ENCODE data around the gene PUS1. TPM values are rescaled to one million over a fixed set of nuclear protein-coding genes. Genes with fewer than 3 reads are reported as not detected.

Gene PUS1
- polyA plus RNA-seq, 1 donor from 2014 or later: 14.3 TPM

- Histone ChIP-seq H3K4me2 (ENCODE audit: low read length) (no peak overlapping the region), H3K9ac (ENCODE audit: low read length) (no peak overlapping the region), H3K27ac (ENCODE audit: low read length) (no peak overlapping the region), H4K20me1 (ENCODE audit: insufficient read depth) (no peaks in the 10 kb centered on the region), H3K27me3 (ENCODE audit: insufficient read depth, low read depth, low read length) (no peaks in the 10 kb centered on the region), H3K9me2 (ENCODE audit: insufficient read depth, low read length) (no peaks in the 10 kb centered on the region), H3K36me3 (ENCODE audit: insufficient read depth, low read length) (no peaks in the 10 kb centered on the region), H3F3A (ENCODE audit: insufficient read depth, low read length, poor library complexity, severe bottlenecking) (no peaks in the 10 kb centered on the region), H2AFZ (ENCODE audit: low read depth, low read length) (no peak overlapping the region), H3K79me2 (replicated peaks; ENCODE audit: insufficient read depth, low read length) (no peaks in the 10 kb centered on the region), H3K4me3 (ENCODE audit: low read length) (no peak overlapping the region), H3K9me3 (ENCODE audit: low read length) (no peaks in the 10 kb centered on the region)
- TF ChIP-seq TAF1 (IDR thresholded peaks at IDR 0.05; ENCODE audit: low read depth) (no peak), EZH2 (IDR thresholded peaks at IDR 0.05; ENCODE audit: borderline replicate concordance, insufficient read depth, low read length, poor library complexity, severe bottlenecking) (no peak), EP300 (conservative IDR thresholded peaks at IDR 0.05; ENCODE audit: poor library complexity, severe bottlenecking) (no peak), MXI1 (conservative IDR thresholded peaks at IDR 0.05; ENCODE audit: poor library complexity, severe bottlenecking) (no peak), REST (IDR thresholded peaks at IDR 0.05; ENCODE audit: borderline replicate concordance) (no peak), CTCF (IDR thresholded peaks at IDR 0.05; ENCODE audit: poor library complexity, severe bottlenecking) (no peak), POLR2AphosphoS5 (IDR thresholded peaks at IDR 0.05) (no peak), SMC3 (conservative IDR thresholded peaks at IDR 0.05; ENCODE audit: poor library complexity) (no peak), RAD21 (conservative IDR thresholded peaks at IDR 0.05) (no peak)
These were observed 10.6 kb upstream of the PUS1 start for GRCh38 chr12:131918311-131919050.

- Histone ChIP-seq H3F3A (ENCODE audit: insufficient read depth, low read length, poor library complexity, severe bottlenecking) (no peaks in the 10 kb centered on the region), H3K27ac (ENCODE audit: low read length) (no peak overlapping the region), H2AFZ (ENCODE audit: low read depth, low read length) (no peak overlapping the region), H3K36me3 (ENCODE audit: insufficient read depth, low read length) (no peaks in the 10 kb centered on the region), H3K4me2 (ENCODE audit: low read length) (no peak overlapping the region), H4K20me1 (ENCODE audit: insufficient read depth) (no peaks in the 10 kb centered on the region), H3K9me3 (ENCODE audit: low read length) (no peaks in the 10 kb centered on the region), H3K27me3 (ENCODE audit: insufficient read depth, low read depth, low read length) (no peaks in the 10 kb centered on the region), H3K9ac (ENCODE audit: low read length) (no peak overlapping the region), H3K4me3 (ENCODE audit: low read length) (no peak overlapping the region), H3K79me2 (replicated peaks; ENCODE audit: insufficient read depth, low read length) (no peaks in the 10 kb centered on the region), H3K9me2 (ENCODE audit: insufficient read depth, low read length) (no peaks in the 10 kb centered on the region)
- no peak for TF ChIP-seq TAF1 (IDR thresholded peaks at IDR 0.05; ENCODE audit: low read depth)
- no peak for TF ChIP-seq RAD21 (conservative IDR thresholded peaks at IDR 0.05)
- TF ChIP-seq SMC3 (conservative IDR thresholded peaks at IDR 0.05; ENCODE audit: poor library complexity): no peak
- TF ChIP-seq REST (IDR thresholded peaks at IDR 0.05; ENCODE audit: borderline replicate concordance): no peak
- no peak for TF ChIP-seq EP300 (conservative IDR thresholded peaks at IDR 0.05; ENCODE audit: poor library complexity, severe bottlenecking)
- no peak for TF ChIP-seq POLR2AphosphoS5 (IDR thresholded peaks at IDR 0.05)
- TF ChIP-seq CTCF (IDR thresholded peaks at IDR 0.05; ENCODE audit: poor library complexity, severe bottlenecking): no peak
- TF ChIP-seq MXI1 (conservative IDR thresholded peaks at IDR 0.05; ENCODE audit: poor library complexity, severe bottlenecking): no peak
- no peak for TF ChIP-seq EZH2 (IDR thresholded peaks at IDR 0.05; ENCODE audit: borderline replicate concordance, insufficient read depth, low read length, poor library complexity, severe bottlenecking)
These were observed 10.1 kb upstream of the PUS1 start for GRCh38 chr12:131919051-131919347.
